NOMO-1 treated with DMSO at 0.1 percent for 48 hours (cell line): ENCODE results near the gene NEU2.
A peak's percentile ranks its signal among the peaks of the same experiment; 100 is the strongest.

Experiments
- DNase-seq: peaks from one replicate; lab custom pipeline; 2025; ENCODE audit not compliant: unreplicated experiment; lab: John Stamatoyannopoulos, UW

NEU2 gene

DNA sequence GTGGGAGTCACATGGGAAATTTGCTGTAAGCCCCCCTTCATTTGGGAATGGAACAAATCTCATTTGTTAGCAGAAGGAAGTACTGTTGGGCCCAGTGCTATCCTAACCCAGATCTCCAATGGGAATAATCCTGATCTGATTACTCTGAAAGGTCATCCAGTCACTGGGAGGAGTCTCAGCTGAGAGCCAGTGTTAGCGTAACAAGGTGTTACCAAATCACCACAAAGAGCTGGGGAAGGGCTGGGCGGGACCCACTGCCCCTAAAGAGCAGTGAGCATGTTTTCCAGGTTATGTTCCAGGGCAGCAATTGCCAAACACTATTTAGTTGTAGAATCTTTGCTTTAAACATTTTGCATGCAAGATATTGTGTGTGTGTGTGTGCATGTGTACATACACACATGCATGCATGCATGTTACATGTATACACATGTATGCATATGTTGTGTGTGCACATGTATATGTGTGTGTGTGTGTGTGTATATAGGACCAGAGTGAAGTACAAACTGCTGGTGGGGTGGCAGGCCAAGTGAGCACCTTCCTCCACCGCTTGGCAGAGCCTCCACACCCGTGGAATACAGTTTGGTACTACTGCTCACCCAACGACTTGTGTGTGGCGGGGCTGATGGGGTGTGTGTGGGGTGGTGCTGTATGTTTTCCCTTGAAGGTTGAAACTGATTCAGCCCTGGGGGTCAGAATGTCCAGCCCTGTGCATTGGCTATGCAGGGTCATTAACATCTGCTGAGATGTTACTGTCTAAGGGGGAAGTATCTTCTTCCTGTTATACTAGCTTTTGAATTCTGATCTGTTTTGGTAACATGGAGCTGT lies 42.9 kb downstream of the NEU2 start:
- DNase-seq = peak; percentile 71

DNA sequence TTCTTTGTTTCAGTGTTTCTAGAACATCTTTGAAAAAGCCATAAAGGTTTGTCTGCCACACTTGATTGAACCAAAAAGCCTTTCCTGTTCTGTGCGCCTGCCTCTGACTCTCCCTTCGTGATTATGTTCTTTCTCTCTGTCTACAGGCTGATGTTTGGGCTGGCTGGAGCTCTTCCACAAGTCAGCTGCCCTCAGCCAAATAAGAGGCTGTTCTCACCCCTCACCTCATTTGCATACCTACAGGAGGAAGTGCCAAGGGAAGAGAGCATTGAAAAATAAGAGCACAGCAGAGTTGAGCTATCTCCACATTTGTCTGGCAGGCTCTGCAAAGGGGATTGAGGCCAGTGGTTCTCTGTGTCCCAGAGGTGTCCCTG lies 43.5 kb downstream of the NEU2 start:
- peak; percentile 82 for DNase-seq

DNA sequence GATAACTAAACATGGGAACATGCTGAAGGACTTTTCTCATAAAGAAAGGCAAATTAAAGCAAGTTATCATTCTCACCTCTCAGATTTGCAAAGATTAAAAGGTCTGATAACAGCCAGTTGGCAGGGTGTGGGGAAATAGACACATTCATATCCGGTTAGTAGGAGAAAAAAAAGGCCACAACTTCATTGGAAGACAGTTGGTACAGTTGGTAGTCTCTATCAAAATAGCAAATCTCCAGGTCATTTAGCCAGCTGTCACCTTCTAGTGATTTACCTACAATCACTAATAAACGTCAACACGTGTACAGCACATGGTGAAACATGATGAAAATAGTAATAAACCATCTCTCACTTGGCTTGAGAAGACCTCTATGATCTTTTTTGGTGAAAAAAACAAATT lies 44.3 kb downstream of the NEU2 start:
- DNase-seq = peak; percentile 59

DNA sequence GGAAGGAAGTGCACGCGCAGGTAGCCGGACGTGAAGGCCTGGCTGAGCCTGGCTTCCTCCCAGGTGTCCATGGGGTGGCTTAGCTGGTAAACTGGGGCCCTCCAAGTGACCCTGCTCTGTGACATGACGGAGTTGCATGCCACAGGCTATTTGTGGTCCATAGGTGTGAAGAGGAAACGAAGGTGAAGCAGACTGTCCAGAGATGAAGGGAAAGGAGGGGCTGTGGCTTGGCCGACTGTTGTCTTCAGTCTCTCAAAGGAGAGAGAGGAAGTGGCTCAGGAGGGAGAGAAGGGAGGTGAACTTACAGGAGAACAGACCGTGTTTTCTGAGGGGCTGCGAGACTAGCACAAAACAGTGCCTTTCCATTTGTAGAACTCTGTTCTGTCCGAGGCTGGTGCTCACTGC lies 47.0 kb downstream of the NEU2 start:
- DNase-seq = peak; percentile 36

DNA sequence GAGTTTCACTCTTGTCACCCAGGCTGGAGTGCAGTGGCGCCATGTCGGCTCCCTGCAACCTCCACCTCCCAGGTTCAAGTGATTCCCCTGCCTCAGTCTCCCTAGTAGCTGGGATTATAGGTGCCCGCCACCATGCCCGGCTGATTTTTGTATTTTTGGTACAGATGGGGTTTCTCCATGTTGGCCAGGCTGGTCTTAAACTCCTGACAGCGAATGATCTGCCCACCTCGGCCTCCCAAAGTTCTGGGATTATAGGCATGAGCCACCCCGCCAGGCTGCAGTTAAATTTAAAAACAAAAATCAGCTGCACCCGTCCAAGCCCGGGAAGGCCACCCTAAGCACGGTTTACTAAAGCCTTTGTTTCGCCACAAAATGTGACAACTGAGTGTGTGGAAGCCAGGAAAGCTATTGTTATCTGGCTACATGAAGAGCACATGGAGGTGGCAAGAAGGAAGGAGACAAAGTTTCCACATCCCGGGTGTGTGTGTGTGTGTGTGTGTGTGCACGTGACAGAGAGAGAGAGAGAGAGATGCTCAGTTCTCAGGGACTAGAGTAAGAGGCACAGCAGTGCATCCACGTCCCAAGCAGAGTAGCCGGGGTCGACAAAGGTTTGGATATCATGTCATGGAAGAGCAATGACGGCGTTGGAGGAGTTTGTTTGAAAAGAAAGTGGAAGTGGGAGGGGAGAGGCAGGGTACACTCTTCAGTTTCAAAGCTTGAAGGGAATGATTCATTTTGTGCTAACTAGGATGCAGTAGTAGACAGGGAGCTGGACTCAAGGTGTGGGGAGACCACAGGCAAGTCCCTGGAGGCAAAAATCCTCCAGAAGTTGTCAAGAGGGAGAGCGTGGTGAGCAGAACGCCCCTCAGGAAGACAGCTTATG lies 47.7 kb downstream of the NEU2 start:
- DNase-seq = peak; percentile 35

DNA sequence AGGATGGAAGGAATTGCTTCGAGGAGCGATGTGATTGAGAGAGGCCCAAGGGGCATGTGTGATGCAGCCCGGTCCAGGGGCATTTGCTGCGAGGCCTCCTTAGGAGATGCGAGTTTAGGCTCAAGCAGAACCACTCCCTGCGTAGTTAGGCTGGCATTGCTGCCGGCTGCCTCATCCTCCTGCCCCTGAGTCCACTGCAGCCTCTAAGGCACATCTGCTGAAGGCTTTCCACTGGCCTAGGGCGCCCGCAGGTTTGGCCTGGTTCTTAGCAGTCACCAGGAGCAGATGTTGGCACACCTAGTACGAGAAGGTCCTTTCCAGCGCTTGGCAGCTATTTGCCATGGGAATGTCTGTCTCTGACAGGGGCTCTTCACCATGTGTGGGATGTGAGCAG lies 48.4 kb downstream of the NEU2 start:
- no peak for DNase-seq

DNA sequence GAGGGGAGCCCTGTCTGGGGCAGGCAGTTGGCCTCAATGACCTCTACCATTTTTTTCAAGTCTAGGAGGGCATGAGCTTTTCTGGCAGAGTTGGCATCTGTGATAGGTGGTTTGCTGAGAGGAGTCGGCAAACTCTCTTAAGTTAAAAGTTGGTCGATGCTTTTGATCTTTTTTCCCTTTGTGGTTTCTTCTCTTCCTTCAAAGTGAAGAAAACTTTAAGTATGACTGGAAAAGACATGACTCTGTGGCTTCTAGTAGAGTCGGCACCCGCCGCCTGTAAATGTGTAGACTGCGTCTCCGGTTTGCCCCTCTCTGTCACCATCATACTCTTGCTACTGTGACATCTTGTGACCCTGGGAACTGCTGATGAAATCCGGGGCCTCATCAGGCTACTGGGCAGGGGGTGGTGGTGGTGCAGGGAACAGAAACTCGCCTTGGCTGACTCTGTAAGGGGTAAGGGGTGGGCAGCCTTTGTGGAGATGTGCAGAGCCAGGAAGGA lies 48.8 kb downstream of the NEU2 start:
- peak; percentile 70 for DNase-seq

DNA sequence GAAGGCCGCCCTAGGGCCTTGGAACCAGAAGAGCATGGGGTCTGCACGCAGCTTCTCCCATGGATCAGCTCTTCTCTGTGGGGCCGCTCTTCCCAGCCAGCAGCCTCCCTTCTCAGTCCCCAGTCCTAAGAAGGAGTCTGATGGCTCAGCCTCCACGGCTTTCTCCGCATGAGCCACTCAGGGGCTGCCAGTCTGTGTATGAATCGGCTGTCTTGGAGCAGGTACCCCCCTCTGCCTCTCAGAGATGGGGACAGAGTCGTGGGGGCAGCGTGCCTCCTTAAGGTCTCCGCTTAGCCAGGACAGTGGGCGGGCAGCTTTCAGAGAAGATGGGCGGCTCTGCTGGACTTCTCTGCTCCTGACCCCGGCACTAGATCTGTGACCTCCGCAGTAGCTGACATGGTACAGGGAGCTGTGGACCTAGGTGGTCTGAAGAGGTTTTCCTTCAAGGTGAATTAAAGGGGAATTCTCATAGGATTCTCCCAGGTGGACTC lies 49.3 kb downstream of the NEU2 start:
- DNase-seq = no peak

DNA sequence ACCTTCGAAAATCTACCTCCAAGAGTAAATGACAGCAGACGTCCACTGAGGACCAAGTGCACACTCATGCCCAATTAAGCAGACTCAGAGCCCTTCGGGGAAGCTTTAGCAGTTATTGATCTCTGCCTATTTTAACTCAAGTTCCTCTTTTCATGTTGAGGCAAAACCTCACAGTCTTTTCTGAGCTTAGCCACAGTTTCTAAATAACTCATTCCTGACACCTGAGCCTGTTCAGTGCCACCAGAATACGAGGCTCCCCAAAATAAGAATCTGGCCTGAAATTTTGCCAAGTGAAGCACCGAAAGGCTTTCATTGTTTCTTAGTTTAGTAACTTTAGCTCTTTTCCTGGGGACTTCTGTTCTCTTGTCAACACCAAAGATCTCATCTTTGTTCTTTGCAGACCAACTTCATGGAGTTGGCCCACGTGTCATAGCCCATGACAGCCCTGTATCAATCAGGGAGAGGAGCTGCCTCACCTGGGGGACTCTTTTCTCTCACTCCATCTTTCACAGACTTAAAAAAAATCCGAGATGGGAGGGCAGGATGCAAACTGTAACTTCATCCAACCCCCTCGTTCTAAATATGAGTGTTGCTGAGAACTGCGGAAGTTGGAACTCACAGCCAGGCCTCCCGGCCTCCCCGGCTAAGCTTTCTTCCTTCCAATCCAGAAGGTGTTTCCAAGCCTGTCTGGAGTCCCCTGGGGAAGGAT lies 49.9 kb downstream of the NEU2 start:
- peak; percentile 84 for DNase-seq

DNA sequence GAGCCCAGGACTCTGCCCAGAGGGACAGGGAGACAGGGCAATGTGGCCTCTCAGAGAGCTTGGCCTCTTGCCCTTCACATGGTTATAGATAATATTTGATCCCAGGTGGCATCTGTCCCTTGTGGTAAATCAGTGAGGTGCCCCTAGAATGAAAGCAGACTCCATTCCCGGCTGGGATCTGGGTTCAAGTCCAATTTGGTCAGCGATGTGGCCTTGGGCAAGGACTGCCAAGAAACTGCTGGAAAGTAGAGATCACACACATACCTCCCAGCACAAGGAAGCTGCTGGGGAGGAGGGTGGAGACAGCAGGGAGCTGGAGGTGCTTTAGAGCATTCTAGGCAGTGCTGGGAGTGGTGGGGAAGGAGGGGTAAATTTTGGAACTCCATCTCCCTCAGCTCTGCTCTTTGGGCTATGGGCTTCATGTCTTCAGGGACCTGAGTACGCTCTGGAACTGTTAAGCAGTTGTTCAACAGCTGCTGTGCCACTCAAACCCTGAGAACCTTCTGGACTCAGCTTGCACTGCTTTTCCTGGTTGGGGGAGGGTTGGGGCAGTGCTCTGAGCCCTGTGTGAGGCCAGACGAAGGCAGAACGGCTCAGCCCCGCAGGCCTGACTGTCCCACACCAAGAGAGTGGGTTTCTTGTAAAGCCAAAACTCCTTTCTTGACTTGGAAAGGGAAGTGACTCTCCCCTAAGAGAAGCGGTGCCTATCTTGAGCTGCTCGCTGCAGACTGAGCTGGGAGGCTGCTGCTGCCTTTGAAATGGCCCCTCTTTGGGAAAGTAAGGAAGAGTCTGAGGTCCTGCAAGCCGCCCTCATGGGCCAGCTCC lies 50.7 kb downstream of the NEU2 start:
- DNase-seq = peak; percentile 45

DNA sequence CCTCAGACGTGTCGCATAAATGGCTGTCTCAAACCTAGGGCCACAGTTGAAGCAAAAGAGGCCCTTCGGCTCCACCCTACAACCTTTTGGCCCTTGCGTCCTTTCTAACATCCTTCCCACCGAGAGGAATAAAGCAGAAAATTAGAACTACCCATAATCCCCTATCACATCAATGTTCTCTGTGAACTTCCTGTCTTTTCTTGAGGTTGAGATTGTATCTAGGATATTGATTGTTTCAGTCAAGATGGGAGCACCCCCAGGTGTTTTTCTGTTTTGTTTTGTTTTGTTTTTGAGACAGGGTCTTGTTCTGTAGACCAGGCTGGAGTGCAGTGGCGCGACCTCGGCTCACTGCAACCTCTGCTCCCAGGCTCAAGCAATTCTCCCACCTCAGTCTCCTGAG lies 51.3 kb downstream of the NEU2 start:
- DNase-seq = no peak

DNA sequence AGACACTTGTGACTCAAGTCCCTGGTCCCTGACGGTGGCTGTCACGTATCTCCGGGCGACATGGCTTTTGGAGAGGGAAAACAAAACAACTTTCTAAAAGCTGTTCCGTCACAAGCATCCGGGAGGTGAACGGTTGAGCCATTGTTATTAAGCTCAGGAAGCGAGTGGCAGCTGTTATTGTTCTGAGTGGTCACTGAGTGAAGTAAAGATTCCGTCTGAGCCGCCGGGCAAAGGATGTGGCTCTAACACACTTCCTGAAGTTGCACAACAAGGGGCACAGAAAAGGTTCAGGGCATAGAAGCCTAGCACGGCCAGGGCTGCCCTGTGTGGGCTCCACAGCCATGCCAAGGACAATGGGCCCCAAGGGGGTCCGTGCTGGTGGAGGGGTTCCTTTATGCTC lies 52.0 kb downstream of the NEU2 start:
- peak; percentile 96 for DNase-seq
